GM08714 (cell line): Measurements from ENCODE around the gene TMEM221.
A peak's percentile ranks its signal among the peaks of the same experiment; 100 is the strongest.

Experiments
- H3K4me3 ChIP-seq: fragments of 200-500 bp; sonication (Bioruptor generic); 2 replicates; pipeline ENCODE4 v1.5.1; 2014; ENCODE audit warnings: mild to moderate bottlenecking, low read length, inconsistent platforms
- ZNF274 ChIP-seq: IDR thresholded peaks from 2 replicates; pipeline ENCODE4 v1.6.1; 2012; ENCODE audit warnings: mild to moderate bottlenecking, low read depth, low read length

Gene TMEM221

GRCh38 chr19:17411801-17412200, 36.7 kb downstream of the TMEM221 start:
- no peak overlapping the region for H3K4me3 ChIP-seq
- TF ChIP-seq ZNF274, result no peak

DNA sequence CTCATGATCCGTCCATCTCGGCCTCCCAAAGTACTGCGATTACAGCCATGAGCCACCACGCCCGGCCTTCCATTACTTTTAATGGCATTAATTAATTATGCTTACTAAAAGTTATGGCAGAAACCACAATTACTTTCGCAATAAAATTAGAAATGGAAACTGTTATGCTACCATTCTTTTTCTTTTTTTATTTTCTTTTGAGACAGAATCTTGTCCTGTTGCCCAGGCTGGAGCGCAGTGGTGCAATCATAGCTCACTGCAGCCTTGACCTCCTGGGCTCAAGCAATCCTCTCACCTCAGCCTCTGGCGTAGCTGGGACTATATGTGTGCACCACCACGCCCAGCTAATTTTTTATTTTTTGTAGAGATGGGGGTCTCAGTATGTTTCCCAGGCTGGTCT, 38.5 kb downstream of the TMEM221 start:
- TF ChIP-seq ZNF274, result no peak
- H3K4me3 ChIP-seq, result no peak overlapping the region

DNA sequence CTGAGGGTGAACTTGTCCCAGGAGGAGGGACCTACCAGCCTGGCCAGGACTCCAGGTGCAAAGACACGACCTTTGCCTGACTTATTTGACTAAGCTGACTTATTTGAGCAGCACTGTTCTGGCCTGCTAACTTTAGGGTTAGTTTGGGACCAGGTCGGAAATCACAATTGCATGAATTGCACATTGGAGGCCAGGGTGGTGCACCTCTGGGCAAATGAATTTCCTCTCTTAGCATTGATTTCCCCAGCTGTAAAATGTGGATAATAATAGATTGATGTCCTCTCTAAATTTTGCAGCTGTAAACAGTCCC, 41.6 kb downstream of the TMEM221 start:
- TF ChIP-seq ZNF274, result no peak
- H3K4me3 ChIP-seq, result peak overlapping the region; percentile 84

DNA sequence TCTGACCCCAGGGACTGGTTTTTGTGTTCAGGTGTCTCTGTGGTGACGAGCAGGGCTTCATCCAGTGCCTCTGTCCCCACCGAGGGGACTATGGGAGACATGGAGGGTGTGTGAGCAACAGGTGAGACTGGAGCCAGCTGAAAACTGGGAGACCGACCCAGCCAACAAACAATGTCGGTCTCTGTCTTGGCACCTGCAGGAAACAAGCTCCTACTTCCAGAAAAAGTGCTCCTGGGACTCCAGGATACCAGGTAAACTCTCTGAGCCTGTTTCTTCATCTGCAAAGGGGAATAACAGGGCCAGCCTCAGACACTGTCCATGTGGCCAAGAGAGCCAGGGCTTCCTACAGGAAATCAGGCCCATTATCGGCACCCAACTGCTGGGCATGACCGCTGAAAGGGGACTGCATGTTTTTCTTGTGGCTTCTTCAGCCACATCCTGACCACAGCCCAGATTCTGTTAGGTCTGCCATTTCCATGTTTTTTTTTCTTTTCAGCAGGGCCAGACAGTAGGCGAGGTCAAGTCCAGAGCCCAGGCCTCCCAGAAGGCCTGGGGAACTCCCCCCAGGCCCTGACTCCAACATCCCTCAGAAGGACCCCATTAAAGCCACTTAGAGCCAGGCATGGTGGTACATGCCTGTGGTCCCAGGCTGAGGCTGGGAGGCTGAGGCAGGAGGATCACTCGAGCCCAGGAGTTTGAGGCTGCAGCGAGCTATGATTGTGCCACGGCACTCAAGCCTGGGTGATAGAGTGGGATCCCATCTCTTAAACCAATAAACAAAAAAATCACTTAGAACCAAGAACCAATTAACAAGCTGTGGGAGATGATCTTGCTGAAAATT, 42.2 kb downstream of the TMEM221 start:
- H3K4me3 ChIP-seq, result peak overlapping the region; percentile 84
- no peak for TF ChIP-seq ZNF274

DNA sequence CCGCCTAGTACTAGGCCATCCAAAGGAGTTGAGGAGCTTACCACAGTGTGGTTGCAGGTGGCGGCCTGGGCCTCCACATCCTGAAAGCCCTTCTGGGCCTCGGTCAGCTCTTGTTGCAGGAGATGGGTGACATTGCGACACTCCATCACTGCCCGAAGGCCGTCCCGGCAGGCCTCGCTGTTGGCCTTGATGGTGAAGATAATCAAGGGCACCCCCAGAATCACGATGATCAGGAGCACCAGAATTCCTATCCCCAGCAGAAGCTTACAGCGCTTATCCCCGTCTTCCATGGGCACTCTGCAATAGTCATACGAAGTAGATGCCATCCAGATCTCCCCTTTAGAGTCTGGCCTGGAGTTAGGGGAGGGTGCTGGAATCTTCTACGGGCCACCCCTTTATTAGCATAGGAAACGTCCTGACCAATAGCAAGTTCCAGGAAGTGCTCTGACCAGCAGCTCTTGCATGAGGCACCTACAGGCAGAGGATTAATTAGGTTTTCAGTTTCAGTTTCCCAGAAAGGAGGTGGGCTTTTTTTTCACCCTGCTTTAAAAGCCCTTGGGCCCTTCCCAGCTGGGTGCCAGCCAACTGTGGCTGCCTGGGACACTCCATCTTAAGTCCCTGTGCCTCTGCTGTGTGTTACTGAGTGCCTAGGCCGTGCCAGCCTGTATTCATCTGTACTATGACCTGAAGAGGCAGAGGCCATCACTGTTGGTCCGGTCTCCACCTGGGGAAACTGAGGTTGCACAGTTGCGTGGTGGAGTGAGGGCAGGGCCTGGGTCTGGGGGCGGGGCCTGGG, 43.0 kb downstream of the TMEM221 start, which contains the start of gene BST2:
Gene BST2 (minus strand): TSS at position 381 of the 796 bp plus-strand sequence. CDS start 55 bp downstream, at position 326.
- TF ChIP-seq ZNF274, result no peak
- H3K4me3 ChIP-seq, result peak within 1 kb of the TSS; percentile 84

- no peak for TF ChIP-seq ZNF274
- peak overlapping the region; percentile 84 for H3K4me3 ChIP-seq
These were observed 43.7 kb downstream of the TMEM221 start for GRCh38 chr19:17404621-17405249.

GRCh38 chr19:17404015-17404414, 44.5 kb downstream of the TMEM221 start:
- H3K4me3 ChIP-seq, result peak overlapping the region; percentile 84
- TF ChIP-seq ZNF274, result no peak

- H3K4me3 ChIP-seq, result peak overlapping the region; percentile 84
- no peak for TF ChIP-seq ZNF274
These were observed 45.2 kb downstream of the TMEM221 start for GRCh38 chr19:17402982-17403855.

DNA sequence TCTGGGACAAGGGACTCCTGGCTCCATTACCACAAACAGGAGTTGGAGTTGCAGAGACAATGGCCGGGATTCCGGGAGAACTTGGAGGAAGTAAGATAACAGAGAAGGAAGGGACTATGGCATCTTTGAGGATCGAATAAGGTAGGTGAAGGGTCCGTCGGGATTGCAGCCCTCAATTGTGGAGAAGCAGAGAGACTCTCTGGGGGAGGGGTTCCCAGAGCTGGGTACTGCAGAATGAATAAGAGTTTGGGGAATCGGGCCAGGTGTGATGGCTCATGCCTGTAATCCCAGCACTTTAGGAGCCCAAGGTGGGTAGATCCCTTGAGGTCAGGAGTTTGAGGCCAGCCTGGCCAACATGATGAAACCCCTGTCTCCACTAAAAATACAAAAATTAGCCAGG, 46.8 kb downstream of the TMEM221 start:
- TF ChIP-seq ZNF274, result no peak
- H3K4me3 ChIP-seq, result no peak overlapping the region

DNA sequence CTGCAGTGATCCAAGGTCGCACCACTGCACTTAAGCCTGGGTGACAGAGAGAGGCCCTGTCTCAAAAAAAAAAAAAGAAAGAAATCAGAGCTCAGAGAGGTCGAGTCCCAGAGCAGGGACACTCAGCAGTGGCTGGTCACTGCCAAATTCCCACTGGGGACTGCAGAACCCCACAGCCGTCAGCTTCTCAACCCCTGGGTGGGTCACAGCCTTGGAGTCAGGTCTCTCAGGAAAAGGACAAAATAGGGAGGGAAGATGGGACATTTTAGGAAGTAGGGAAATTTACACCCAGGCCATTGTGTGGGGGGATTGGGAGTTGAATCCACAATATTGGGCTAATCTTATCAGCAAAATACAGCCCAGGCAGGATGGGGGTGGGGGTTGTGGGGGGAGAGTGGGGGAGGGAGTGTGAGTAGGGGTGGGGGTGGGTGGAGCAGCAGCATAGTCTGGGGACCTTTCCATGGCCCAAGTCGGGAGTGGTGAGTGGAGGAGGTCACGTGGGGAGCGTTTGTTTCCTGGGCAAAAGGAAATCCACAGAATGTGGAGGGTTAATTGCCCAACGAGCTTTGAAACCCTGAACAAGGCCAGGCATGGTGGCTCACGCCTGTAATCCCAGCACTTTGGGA, 49.5 kb downstream of the TMEM221 start:
- TF ChIP-seq ZNF274, result no peak
- no peak overlapping the region for H3K4me3 ChIP-seq

GRCh38 chr19:17394891-17395415, 53.5 kb downstream of the TMEM221 start:
- TF ChIP-seq ZNF274, result no peak
- H3K4me3 ChIP-seq, result no peak overlapping the region

DNA sequence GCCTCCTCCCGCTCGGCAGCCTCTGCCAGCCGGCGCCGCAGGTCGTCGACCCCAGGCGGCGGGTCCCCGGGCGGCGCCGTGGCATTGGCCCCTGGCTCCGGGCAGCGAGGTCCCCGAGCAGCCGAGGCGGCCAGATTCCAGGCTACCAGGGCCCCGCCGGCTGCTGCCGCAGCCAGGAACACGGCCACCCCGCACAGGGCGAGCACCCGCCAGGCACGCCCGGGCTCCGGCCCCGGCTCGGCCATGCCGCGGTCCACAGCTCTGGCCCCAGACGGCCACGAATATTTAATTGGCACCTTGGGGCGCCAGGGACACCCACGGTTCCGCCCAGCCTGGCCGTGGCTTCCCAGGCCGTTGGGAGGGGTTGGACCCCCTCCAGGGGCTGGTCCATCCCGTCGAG, 54.6 kb downstream of the TMEM221 start, which contains the start of gene CCDC194:
Gene CCDC194 (minus strand): TSS at position 283 of the 400 bp plus-strand sequence. CDS start 38 bp downstream, at position 245.
- H3K4me3 ChIP-seq, result no peak within 1 kb of the TSS
- no peak for TF ChIP-seq ZNF274

- no peak for TF ChIP-seq ZNF274
These were observed 55.5 kb downstream of the TMEM221 start for GRCh38 chr19:17393002-17393401.

More at GRCh38 chr19:17393002-17393401, 55.5 kb downstream of the TMEM221 start:
- H3K4me3 ChIP-seq, result no peak overlapping the region
